ENCODE data around the gene AUTS2.

GRCh38 chr7:69608049-69608448 is 9.8 kb downstream of the AUTS2 start:
- no peak for TF ChIP-seq CTCF (IDR thresholded peaks at IDR 0.05)
- TF ChIP-seq POLR2AphosphoS5 (IDR thresholded peaks at IDR 0.05; ENCODE audit: insufficient read depth in 1 of 2, low read depth in 1 of 2), result no peak

Data from vagina (tissue), 2 donors.